ENCODE measurements around the gene NHS. TPM values are rescaled to one million over a fixed set of nuclear protein-coding genes. Genes with fewer than 3 reads are reported as not detected.

The NHS gene
- total RNA-seq, 1 donor from 2014 or later = 27.8 TPM

DNA sequence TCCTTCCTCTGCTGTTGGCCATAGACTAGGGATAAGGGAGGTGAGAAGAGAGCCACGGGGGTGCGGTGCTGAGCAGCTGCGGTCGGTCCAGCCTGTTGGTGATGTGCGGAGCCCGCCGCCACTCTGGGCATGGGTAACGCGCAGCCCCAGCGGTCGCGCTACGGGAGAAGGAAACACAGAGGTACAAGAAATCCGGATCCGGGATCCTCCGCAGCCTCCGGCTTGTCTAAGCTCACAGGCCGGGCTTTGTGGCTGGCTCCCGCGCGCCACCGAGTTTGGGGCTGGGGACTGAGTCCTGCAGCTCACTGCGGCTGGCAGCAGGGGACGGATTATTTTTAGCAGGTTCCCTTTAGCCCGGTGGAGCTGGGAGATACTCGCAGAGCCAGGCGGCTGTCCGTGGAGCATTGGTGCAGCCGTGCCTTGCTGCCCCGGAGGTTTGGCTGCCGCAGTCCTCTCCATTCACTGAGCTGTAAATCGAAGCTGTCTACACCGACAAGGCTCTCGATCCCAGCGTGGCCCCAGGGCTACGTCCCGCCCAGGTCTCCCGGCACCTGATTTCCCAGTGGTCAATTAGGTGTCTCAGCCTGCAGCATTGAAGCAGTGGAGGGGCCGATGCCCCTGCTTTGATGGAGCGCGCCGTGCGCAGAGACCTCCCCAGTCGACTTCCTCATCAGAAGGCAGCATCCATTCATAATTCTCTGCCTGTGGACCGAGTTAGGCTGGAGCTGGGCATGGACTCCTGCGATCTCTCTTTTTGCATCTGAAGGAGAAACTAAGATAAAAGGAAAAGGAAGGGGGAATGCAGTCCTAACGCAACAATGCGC lies 280.4 kb downstream of the NHS start:
- peak overlapping the region; percentile 94 for H3K4me3 Mint-ChIP-seq
- peak overlapping the region; percentile 76 for H3K27ac Mint-ChIP-seq
- no peak for DNase-seq (ENCODE audit: extremely low spot score, unreplicated experiment)
- H3K36me3 Mint-ChIP-seq = peaks cover 5% of the 10 kb centered on the region
- peaks cover 28% of the 10 kb centered on the region for H3K27me3 Mint-ChIP-seq
- TF ChIP-seq CTCF (conservative IDR thresholded peaks at IDR 0.05) = peak; percentile 15
- peaks cover 5% of the 10 kb centered on the region for H3K9me3 Mint-ChIP-seq
- peaks cover 19% of the 10 kb centered on the region for H3K4me1 Mint-ChIP-seq (ENCODE audit: unreplicated experiment)

DNA sequence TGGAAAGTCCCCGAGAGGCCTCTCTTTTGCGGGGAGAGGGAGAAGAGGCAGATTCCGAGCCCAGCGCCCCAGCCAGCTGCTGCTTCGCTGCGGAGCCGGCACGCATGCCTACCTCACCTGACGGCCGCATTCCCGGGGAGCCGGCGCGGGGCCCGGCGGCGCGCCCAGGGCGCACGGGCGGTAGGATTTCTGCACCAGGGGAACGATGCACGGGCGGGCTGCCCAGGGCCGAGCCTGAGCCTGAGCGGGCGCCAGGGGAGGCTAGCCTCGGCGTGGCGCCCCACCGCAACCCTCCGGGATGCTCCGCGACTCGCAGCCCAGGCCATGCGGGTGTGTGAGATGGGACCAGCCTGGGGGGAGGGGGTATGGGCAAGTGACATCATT lies 281.0 kb downstream of the NHS start:
- peaks cover 5% of the 10 kb centered on the region for H3K9me3 Mint-ChIP-seq
- DNase-seq (ENCODE audit: extremely low spot score, unreplicated experiment) = no peak
- peak overlapping the region; percentile 94 for H3K4me3 Mint-ChIP-seq
- TF ChIP-seq CTCF (conservative IDR thresholded peaks at IDR 0.05) = no peak
- peaks cover 5% of the 10 kb centered on the region for H3K36me3 Mint-ChIP-seq
- H3K4me1 Mint-ChIP-seq (ENCODE audit: unreplicated experiment) = peaks cover 19% of the 10 kb centered on the region
- peaks cover 28% of the 10 kb centered on the region for H3K27me3 Mint-ChIP-seq
- peak overlapping the region; percentile 76 for H3K27ac Mint-ChIP-seq

GRCh38 chrX:17656556-17656955 lies 281.6 kb downstream of the NHS start:
- Mint-ChIP-seq H3K9me3 (peaks cover 5% of the 10 kb centered on the region), H3K4me1 (ENCODE audit: unreplicated experiment) (peaks cover 19% of the 10 kb centered on the region), H3K4me3 (peak overlapping the region; percentile 77), H3K27ac (no peak overlapping the region), H3K36me3 (peaks cover 5% of the 10 kb centered on the region), H3K27me3 (peaks cover 28% of the 10 kb centered on the region)
- no peak for DNase-seq (ENCODE audit: extremely low spot score, unreplicated experiment)
- no peak for TF ChIP-seq CTCF (conservative IDR thresholded peaks at IDR 0.05)

DNA sequence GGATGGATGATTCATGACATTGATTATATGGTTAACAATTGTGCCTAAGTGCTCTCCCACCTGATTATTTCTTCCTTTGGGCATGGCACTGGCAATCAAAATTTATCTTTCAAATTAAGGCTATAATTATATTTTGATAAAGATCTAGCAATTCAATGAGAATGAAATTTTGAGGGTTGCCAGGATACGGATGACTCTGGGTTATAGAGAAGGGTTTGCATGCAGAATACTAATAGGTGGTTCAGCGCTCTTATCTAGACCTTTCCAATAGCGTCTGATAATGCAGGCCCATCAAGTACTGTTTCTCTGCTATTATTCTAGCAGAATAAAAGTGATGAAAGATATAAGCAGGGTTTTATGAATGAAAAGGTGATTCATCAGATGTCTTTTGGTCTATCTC lies 287.4 kb downstream of the NHS start:
- TF ChIP-seq CTCF (conservative IDR thresholded peaks at IDR 0.05) = no peak
- Mint-ChIP-seq H3K36me3 (peaks cover 5% of the 10 kb centered on the region), H3K9me3 (peaks cover 5% of the 10 kb centered on the region), H3K4me1 (ENCODE audit: unreplicated experiment) (no peaks in the 10 kb centered on the region), H3K27ac (no peak overlapping the region), H3K27me3 (peaks cover 8% of the 10 kb centered on the region), H3K4me3 (no peak overlapping the region)
- DNase-seq (ENCODE audit: extremely low spot score, unreplicated experiment) = no peak

- peaks cover 8% of the 10 kb centered on the region for H3K36me3 Mint-ChIP-seq
- no peak overlapping the region for H3K4me3 Mint-ChIP-seq
- no peaks in the 10 kb centered on the region for H3K4me1 Mint-ChIP-seq (ENCODE audit: unreplicated experiment)
- no peaks in the 10 kb centered on the region for H3K9me3 Mint-ChIP-seq
- TF ChIP-seq CTCF (conservative IDR thresholded peaks at IDR 0.05) = no peak
- H3K27me3 Mint-ChIP-seq = no peaks in the 10 kb centered on the region
- no peak for DNase-seq (ENCODE audit: extremely low spot score, unreplicated experiment)
- no peak overlapping the region for H3K27ac Mint-ChIP-seq
Measured at GRCh38 chrX:17668929-17669328, 293.9 kb downstream of the NHS start.

Data from type B pancreatic cell (in vitro differentiated cells).